ENCODE results near the gene BCAS1.

The BCAS1 gene

GRCh38 chr20:53961527-53961926 lies 108.9 kb downstream of the BCAS1 start:
- H3K9me3 ChIP-seq (ENCODE audit: control insufficient read depth, insufficient read depth, low read length) = no peaks in the 10 kb centered on the region
- H3K9ac ChIP-seq (ENCODE audit: low read depth, low read length) = no peak overlapping the region
- no peaks in the 10 kb centered on the region for H3K36me3 ChIP-seq (ENCODE audit: insufficient read depth, low read length)
- H3K4me1 ChIP-seq (ENCODE audit: insufficient read depth, low read length) = peaks cover 4% of the 10 kb centered on the region; the same call in 1 of the 2 replicates

DNA sequence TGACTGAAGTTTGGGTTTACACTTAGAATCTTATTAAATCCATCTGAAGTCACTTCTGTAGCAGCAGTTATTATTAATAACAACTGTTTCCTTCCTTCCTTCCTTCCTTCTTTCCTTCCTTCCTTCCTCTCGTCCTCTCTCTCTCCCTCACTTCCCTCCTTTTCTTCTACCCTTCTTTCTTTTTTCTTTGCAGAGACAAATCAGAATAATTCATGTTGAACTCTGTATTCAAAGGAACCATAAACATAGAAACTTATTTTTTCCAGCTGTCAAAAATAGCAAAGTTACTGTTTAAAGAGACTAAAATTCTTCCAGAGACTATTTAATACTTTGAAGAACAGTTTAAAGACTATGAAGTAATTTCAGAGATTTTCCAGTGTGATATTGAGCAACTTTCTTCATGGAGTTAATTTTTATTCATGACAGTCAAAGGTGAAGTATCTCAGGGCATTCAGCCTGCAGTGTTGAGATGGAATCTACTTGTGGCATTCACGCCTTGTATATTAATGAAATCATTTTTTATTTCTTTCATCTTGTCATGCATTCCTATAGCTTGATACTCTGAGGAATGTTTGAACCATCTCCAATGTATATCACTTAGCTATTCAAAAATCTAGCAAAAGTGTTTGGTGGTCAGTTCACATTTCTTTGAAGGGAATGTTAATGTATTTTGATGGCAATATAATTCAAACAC lies 109.7 kb downstream of the BCAS1 start:
- H3K36me3 ChIP-seq (ENCODE audit: insufficient read depth, low read length) = no peaks in the 10 kb centered on the region
- peaks cover 4% of the 10 kb centered on the region; the same call in 1 of the 2 replicates for H3K4me1 ChIP-seq (ENCODE audit: insufficient read depth, low read length)
- no peak overlapping the region for H3K9ac ChIP-seq (ENCODE audit: low read depth, low read length)
- H3K9me3 ChIP-seq (ENCODE audit: control insufficient read depth, insufficient read depth, low read length) = no peaks in the 10 kb centered on the region

GRCh38 chr20:53959911-53960578 lies 110.3 kb downstream of the BCAS1 start:
- Histone ChIP-seq H3K36me3 (ENCODE audit: insufficient read depth, low read length) (no peaks in the 10 kb centered on the region), H3K4me1 (ENCODE audit: insufficient read depth, low read length) (peaks cover 4% of the 10 kb centered on the region; the same call in 1 of the 2 replicates), H3K9ac (ENCODE audit: low read depth, low read length) (no peak overlapping the region), H3K9me3 (ENCODE audit: control insufficient read depth, insufficient read depth, low read length) (no peaks in the 10 kb centered on the region)

- no peak overlapping the region for H3K9ac ChIP-seq (ENCODE audit: low read depth, low read length)
Observed at GRCh38 chr20:53958260-53958659, 112.1 kb downstream of the BCAS1 start.

DNA sequence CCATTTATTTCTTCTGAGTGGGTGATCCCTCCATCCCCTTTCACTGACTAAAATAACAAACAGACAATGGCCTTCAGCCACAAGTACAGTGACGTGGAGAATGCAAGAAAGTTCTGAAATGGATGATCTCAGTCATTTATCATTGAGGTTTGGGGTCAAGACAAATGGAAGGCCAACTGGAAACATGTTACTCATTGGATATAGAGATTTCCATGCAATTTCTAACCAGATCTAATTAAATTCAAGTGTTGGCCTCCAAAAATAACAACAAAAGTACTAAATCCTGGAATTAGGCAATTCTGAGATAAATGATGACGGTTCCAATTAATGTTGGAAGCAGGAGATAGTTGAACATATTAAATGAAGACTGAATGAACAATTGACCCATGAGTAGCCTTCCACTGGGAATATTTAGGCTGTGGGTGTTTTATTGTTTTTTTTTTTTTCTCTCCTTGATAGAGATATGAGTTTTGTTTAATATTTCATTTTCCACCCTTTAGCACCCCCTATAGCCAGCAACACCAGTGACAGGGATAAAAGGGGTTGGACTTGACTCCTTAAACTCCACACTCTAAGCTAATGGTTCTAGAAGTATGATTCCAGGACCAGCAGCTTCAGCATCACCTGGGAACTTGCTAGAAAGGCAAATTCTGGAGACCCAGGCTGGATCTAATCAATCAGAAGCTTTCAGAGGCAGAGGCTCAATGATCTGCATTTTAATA lies 112.8 kb downstream of the BCAS1 start:
- H3K36me3 ChIP-seq (ENCODE audit: insufficient read depth, low read length) = no peaks in the 10 kb centered on the region
- peaks cover 4% of the 10 kb centered on the region; the same call in 1 of the 2 replicates for H3K4me1 ChIP-seq (ENCODE audit: insufficient read depth, low read length)

More at GRCh38 chr20:53958260-53958659, 112.1 kb downstream of the BCAS1 start:
- peaks cover 4% of the 10 kb centered on the region; the same call in 1 of the 2 replicates for H3K4me1 ChIP-seq (ENCODE audit: insufficient read depth, low read length)
- no peaks in the 10 kb centered on the region for H3K36me3 ChIP-seq (ENCODE audit: insufficient read depth, low read length)
- peaks cover 2% of the 10 kb centered on the region; the same call in 1 of the 2 replicates for H3K9me3 ChIP-seq (ENCODE audit: control insufficient read depth, insufficient read depth, low read length)

DNA sequence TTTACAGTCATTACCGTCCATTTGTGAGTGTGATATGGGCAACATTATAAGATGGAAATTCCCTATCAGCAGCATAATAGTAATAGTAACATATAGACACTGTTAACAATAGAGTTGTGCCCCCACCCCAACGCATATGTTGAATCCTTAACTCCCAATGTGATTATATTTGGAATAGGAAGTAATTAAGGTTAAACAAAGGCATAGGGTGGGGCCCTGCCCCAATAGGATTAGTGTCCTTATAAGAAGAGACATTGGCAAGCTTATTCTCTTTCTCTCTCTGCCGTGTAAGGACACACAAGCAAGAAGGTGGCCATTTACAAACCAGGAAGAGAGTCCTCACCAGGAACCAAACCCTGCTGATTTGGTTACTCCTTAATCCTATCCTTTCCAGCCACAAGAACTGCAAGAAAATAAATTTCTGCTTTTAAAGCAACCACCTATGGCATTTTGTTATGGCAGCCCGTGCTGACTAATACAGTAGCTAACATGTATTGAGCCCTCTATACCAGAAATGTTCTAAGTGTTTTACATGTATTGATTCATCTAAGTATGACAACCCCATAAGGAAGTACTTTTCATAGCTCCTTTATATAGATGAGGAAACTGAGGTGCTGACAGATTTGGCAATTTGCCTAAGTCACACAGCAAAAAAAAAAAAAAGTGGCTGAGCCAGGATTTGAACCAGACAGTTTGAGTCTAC lies 114.2 kb downstream of the BCAS1 start:
- Histone ChIP-seq H3K36me3 (ENCODE audit: insufficient read depth, low read length) (no peaks in the 10 kb centered on the region; the same call in 1 of the 2 replicates), H3K9ac (ENCODE audit: low read depth, low read length) (no peak overlapping the region), H3K9me3 (ENCODE audit: control insufficient read depth, insufficient read depth, low read length) (peaks cover 6% of the 10 kb centered on the region; the same call in 1 of the 2 replicates), H3K4me1 (ENCODE audit: insufficient read depth, low read length) (no peaks in the 10 kb centered on the region; the same call in 1 of the 2 replicates)

More for the DNA sequence above, 112.8 kb downstream of the BCAS1 start:
- Histone ChIP-seq H3K9me3 (ENCODE audit: control insufficient read depth, insufficient read depth, low read length) (peaks cover 3% of the 10 kb centered on the region; the same call in 1 of the 2 replicates), H3K9ac (ENCODE audit: low read depth, low read length) (no peak overlapping the region)

GRCh38 chr20:53954723-53955658 lies 115.4 kb downstream of the BCAS1 start:
- Histone ChIP-seq H3K36me3 (ENCODE audit: insufficient read depth, low read length) (no peaks in the 10 kb centered on the region; the same call in 1 of the 2 replicates), H3K9ac (ENCODE audit: low read depth, low read length) (no peak overlapping the region), H3K4me1 (ENCODE audit: insufficient read depth, low read length) (no peaks in the 10 kb centered on the region), H3K9me3 (ENCODE audit: control insufficient read depth, insufficient read depth, low read length) (peaks cover 6% of the 10 kb centered on the region; the same call in 1 of the 2 replicates)

DNA sequence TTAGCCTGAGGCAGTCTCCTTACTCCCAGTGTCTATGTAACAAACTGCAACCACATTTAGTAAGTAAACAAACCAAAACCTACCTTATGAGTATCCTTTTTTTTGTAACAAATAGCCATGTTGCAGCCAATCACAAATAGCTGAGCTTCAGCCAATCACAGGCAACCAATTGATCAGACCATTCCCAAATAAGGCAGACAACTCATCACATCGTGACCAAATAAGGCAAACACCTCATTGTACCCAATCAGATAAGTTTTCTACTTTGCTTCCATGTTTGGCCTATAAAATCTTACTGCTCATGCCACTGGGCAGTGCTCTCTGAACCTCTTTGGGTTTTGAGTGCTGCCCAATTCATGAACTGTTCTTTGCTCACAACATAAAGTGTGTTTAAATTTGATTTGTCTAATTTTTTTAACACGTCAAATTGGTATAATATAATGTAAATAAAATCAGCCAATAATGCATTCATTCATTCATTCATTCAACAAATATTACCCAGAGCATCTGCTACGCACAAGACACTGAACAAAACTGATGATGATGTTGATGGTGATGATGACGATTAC lies 117.8 kb downstream of the BCAS1 start:
- no peak overlapping the region for H3K9ac ChIP-seq (ENCODE audit: low read depth, low read length)
- H3K36me3 ChIP-seq (ENCODE audit: insufficient read depth, low read length) = no peaks in the 10 kb centered on the region; the same call in 1 of the 2 replicates
- no peaks in the 10 kb centered on the region for H3K4me1 ChIP-seq (ENCODE audit: insufficient read depth, low read length)
- H3K9me3 ChIP-seq (ENCODE audit: control insufficient read depth, insufficient read depth, low read length) = peaks cover 6% of the 10 kb centered on the region; the same call in 1 of the 2 replicates

GRCh38 chr20:53950578-53950977 lies 119.8 kb downstream of the BCAS1 start:
- H3K9me3 ChIP-seq (ENCODE audit: control insufficient read depth, insufficient read depth, low read length) = peaks cover 6% of the 10 kb centered on the region; the same call in 1 of the 2 replicates
- no peaks in the 10 kb centered on the region; the same call in 1 of the 2 replicates for H3K36me3 ChIP-seq (ENCODE audit: insufficient read depth, low read length)
- H3K4me1 ChIP-seq (ENCODE audit: insufficient read depth, low read length) = no peaks in the 10 kb centered on the region
- no peak overlapping the region for H3K9ac ChIP-seq (ENCODE audit: low read depth, low read length)

DNA sequence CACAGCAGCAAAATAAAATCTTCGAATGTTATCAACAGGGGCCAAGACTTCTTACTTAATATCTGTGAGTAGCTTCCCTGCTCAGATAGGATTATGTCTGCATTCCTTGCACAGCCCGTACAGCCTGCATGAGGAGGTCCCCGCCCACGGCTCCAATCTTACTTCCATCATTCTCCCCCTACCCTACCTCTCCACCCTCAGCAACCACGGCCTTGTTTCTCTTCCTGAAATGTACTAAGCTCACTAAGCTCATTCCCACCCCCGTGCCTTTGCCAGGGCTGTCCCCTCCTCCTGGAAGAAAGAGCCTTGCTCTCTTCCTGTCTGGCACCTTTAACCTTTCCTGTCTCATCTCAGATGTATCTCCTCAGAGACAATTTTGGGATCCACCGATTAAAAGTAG lies 120.4 kb downstream of the BCAS1 start:
- no peak overlapping the region for H3K9ac ChIP-seq (ENCODE audit: low read depth, low read length)
- peaks cover 6% of the 10 kb centered on the region; the same call in 1 of the 2 replicates for H3K9me3 ChIP-seq (ENCODE audit: control insufficient read depth, insufficient read depth, low read length)
- no peaks in the 10 kb centered on the region for H3K4me1 ChIP-seq (ENCODE audit: insufficient read depth, low read length)
- no peaks in the 10 kb centered on the region; the same call in 1 of the 2 replicates for H3K36me3 ChIP-seq (ENCODE audit: insufficient read depth, low read length)

- Histone ChIP-seq H3K36me3 (ENCODE audit: insufficient read depth, low read length) (no peaks in the 10 kb centered on the region; the same call in 1 of the 2 replicates), H3K4me1 (ENCODE audit: insufficient read depth, low read length) (no peaks in the 10 kb centered on the region), H3K9ac (ENCODE audit: low read depth, low read length) (no peak overlapping the region), H3K9me3 (ENCODE audit: control insufficient read depth, insufficient read depth, low read length) (peaks cover 6% of the 10 kb centered on the region; the same call in 1 of the 2 replicates)
Observed at GRCh38 chr20:53949319-53949839, 121.0 kb downstream of the BCAS1 start.

Data from ES-I3 (cell line).